AG09319 (cell line): ENCODE data around the gene RABIF.
"Not testable (repeated sequence)": the region's sequence is repeated elsewhere in the genome, so short reads cannot be mapped to it uniquely, and the experiment has no call there.

Experiments used
- DNase-seq: peaks from one replicate; pipeline ENCODE4 v3.0.0-alpha.2; 2010; ENCODE audit warnings: low read depth; ENCODE audit errors: extremely low read depth
- CTCF ChIP-seq: IDR thresholded peaks from 2 replicates; pipeline ENCODE4 v1.5.1; 2011; ENCODE audit warnings: low read depth, mild to moderate bottlenecking, inconsistent platforms, low read length, moderate library complexity

Gene RABIF

DNA sequence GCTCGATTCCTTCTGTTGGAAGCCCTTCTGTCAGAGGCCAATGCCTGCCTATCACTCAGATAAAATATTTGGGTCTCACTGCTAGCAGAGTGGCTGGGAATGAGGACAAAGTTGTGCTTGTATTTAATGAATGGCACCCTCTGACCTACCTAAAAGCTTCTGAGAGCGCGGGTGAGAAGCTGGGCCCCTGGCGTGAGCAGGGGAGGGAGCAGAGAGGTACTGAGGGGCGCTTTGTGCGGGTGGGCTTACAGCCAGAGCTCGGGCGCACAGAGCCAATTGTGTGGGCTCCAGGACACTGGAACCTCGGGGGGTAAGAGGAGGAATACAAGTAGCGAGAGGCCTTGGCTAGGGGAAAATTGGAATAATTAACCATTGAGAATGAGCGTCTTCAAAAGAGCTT lies 45.9 kb downstream of the RABIF start:
- no peak for TF ChIP-seq CTCF
- DNase-seq = no peak

DNA sequence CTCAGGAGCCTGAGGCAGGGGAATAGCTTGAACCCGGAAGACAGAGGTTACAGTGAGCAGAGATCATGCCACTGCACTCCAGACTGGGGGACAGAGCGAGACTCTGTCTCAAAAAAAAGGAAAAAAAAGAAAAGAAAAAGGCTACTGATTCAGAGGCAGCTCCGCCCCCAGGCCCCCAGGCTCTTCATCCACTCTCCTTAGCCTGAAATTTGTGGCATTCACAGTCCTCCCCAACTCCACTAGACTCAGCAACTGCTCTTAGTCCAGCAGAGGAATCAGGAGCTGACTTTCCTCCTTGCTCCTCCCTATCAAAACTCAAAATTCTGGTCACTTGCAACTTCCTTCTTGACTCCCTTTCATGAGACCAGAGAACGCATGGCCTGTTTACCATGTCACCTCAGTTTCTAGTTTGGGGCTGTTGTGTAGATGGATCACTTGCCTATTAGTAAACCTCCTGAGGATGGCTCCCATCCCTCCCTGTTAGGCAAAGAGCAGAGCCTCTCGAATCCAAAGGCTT lies 51.1 kb downstream of the RABIF start:
- no peak for DNase-seq
- TF ChIP-seq CTCF = no peak

DNA sequence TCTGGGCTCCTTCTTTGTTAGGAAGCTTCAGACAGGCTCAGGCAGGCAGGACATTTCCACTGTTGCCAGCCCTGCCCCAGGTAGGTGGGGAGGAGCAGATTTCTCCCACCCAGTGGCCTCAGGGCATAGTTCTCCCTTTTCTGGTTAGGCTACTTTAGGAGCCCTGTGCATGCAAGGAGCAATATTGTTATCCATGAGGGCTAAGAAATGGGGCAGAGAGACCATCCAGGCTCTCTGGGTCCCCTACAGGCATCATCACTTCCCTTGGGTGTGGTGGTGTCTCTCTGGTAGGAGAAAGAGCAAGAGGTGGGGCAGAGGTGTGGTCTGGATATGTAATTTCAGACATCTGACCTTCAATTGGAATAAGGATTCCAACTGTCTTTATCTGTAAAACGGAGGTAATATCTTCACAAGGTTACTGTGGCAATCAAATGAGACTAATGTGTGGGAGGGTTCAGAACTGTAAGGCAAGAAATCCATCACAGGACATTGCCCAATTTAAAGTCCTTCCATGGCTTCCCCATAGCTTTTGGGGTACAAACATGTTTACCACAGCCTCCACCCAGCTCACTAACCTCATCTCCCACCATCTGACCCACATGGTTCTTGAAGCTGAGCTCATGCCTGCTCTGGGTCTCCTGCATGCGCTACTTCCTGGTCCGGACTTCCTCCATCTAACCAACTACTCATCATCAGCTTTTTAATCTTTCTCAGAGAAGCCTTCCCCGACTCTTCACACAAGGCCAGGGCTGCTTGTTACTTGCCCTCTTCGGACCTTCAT lies 52.1 kb downstream of the RABIF start:
- no peak for DNase-seq
- TF ChIP-seq CTCF = no peak

GRCh38 chr1:202835548-202836072 lies 53.3 kb downstream of the RABIF start:
- no peak for TF ChIP-seq CTCF
- no peak for DNase-seq

GRCh38 chr1:202834771-202835547 lies 54.0 kb downstream of the RABIF start:
- no peak for DNase-seq
- TF ChIP-seq CTCF = no peak

DNA sequence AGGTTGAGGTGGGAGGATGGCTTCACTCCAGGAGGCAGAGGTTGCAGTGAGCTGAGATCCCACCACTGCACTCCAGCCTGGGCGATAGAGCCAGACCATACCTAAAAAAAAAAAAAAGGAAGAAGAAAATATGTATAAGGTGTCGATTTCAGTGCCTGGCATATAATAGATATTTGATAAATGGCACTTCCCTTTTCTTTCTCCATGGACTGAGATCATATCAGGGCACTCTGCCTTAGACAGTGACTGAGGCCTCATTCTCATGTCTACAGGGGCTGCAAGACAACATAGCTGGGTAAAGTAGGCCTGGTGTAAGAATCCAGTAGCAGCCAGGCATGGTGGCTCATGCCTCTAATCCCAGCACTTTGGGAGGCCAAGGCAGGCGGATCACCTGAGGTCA lies 57.0 kb downstream of the RABIF start:
- DNase-seq = no peak
- TF ChIP-seq CTCF = no peak

DNA sequence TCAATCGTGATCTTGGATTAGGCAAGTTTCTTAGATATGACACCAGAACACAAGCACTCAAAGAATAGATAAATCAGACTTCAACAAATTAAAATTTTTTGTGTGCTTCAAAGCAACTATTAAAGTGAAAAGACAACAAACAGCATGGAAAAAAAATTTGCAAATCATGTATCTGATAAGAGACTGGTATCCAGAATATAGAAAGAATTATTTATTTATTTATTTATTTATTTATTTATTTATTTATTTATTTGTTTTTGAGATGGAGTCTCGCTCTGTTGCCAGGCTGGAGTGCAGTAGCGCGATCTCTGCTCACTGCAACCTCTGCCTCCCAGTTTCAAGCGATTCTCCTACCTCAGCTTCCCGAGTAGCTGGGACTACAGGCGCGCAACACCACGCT lies 59.7 kb downstream of the RABIF start:
- DNase-seq = not testable (repeated sequence)
